SK-N-SH (cell line): ENCODE data around the gene CLASP2. TPM values are rescaled to one million over a fixed set of nuclear protein-coding genes. Genes with fewer than 3 reads are reported as not detected.
A peak's percentile ranks its signal among the peaks of the same experiment; 100 is the strongest.

Experiments
- CTCF ChIA-PET: fragments of 300-600, 350-600 bp; formaldehyde crosslinking; extraction: SDS; loops from one replicate; lab custom pipeline; 2021; lab: Yijun Ruan, JAX
- POLR2A ChIA-PET: fragments of 350-600 bp; sonication (Branson Sonifier 250); formaldehyde crosslinking; extraction: SDS; loops from one replicate; lab custom pipeline; 2020; ENCODE audit warnings: antibody characterized with exemption, inconsistent platforms; lab: Yijun Ruan, JAX
- DNase-seq: peaks from one replicate; pipeline ENCODE4 v3.0.0; 2012
- H2AFZ ChIP-seq: fragments of 200-600 bp; sonication (generic); 2 replicates; pipeline ENCODE4 v1.8.1; 2016; ENCODE audit warnings: antibody characterized with exemption, mild to moderate bottlenecking, low read depth
- H3F3A ChIP-seq: fragments of 200-600 bp; sonication (generic); replicated peaks from 2 replicates; pipeline ENCODE3; 2016; ENCODE audit warnings: antibody characterized with exemption, mild to moderate bottlenecking; ENCODE audit not compliant: insufficient read depth
- H3K27ac ChIP-seq, 2 experiments: fragments of 200-500 bp in 1 of 2; fragments of 200-600 bp in 1 of 2; sonication (Bioruptor generic) in 1 of 2; sonication (generic), shearing (Covaris generic) in 1 of 2; 2 replicates each; pipeline versions ENCODE4 v1.5.1 to v1.6.1; 2014 to 2016; ENCODE audit warnings: low read depth in 2 of 2, inconsistent platforms in 1 of 2, low read length in 1 of 2, mild to moderate bottlenecking in 1 of 2, mixed read lengths in 1 of 2
- H3K27me3 ChIP-seq: fragments of 200-600 bp; sonication (generic), shearing (Covaris generic); 2 replicates; pipeline ENCODE4 v1.6.1; 2016; ENCODE audit warnings: mixed run types; ENCODE audit not compliant: insufficient read depth
- H3K36me3 ChIP-seq, 2 experiments: fragments of 200-500 bp in 1 of 2; fragments of 200-600 bp in 1 of 2; sonication (Bioruptor generic) in 1 of 2; sonication (generic) in 1 of 2; replicated peaks in 1 of 2; 2 replicates each; pipeline versions ENCODE3 to v1.5.1; 2014 to 2016; ENCODE audit warnings: low read length in 1 of 2, mild to moderate bottlenecking in 1 of 2; ENCODE audit not compliant: insufficient read depth in 2 of 2, control insufficient read depth in 1 of 2
- H3K4me1 ChIP-seq, 2 experiments: fragments of 200-500 bp in 1 of 2; fragments of 200-600 bp in 1 of 2; sonication (Bioruptor generic) in 1 of 2; sonication (generic), shearing (Covaris generic) in 1 of 2; 2 replicates each; pipeline versions ENCODE4 v1.5.1 to v1.6.1; 2014 to 2016; ENCODE audit warnings: low read depth in 1 of 2, low read length in 1 of 2, mixed run types in 1 of 2; ENCODE audit not compliant: insufficient read depth in 2 of 2, control insufficient read depth in 1 of 2
- H3K4me2 ChIP-seq: fragments of 200-600 bp; sonication (generic), shearing (Covaris generic); 2 replicates; pipeline ENCODE4 v1.6.1; 2017; ENCODE audit warnings: mixed run types
- H3K4me3 ChIP-seq, 2 experiments: fragments of 200-500 bp in 1 of 2; fragments of 200-600 bp in 1 of 2; sonication (Bioruptor generic) in 1 of 2; sonication (generic), shearing (Covaris generic) in 1 of 2; 2 replicates each; pipeline versions ENCODE4 v1.5.1 to v1.8.1; 2014 to 2016; ENCODE audit warnings: low read depth in 2 of 2, inconsistent platforms in 1 of 2, low read length in 1 of 2, mild to moderate bottlenecking in 1 of 2, mixed read lengths in 1 of 2, moderate library complexity in 1 of 2
- H3K79me2 ChIP-seq: fragments of 200-600 bp; sonication (generic); 2 replicates; pipeline ENCODE4 v1.8.1; 2017; ENCODE audit warnings: mild to moderate bottlenecking; ENCODE audit not compliant: insufficient read depth
- H3K9ac ChIP-seq: fragments of 200-600 bp; sonication (generic); 2 replicates; pipeline ENCODE4 v1.6.1; 2017; ENCODE audit warnings: mixed run types
- H3K9me2 ChIP-seq: fragments of 200-600 bp; sonication (generic); 2 replicates; pipeline ENCODE4 v1.6.1; 2017; ENCODE audit warnings: mixed run types
- H3K9me3 ChIP-seq: fragments of 200-600 bp; sonication (generic); 2 replicates; pipeline ENCODE4 v1.6.1; 2017; ENCODE audit warnings: mixed run types, mild to moderate bottlenecking, moderate library complexity
- H4K20me1 ChIP-seq: fragments of 200-600 bp; sonication (generic); 2 replicates; pipeline ENCODE4 v1.6.1; 2017; ENCODE audit warnings: mild to moderate bottlenecking, mixed run types; ENCODE audit not compliant: insufficient read depth
- EP300 ChIP-seq, 2 experiments: IDR thresholded peaks; 2 replicates each; pipeline versions ENCODE4 v1.4.0 to v1.6.1; 2012; ENCODE audit warnings: borderline replicate concordance in 1 of 2, low read depth in 1 of 2, low read length in 1 of 2
- GABPA ChIP-seq: IDR thresholded peaks from 2 replicates; pipeline ENCODE4 v1.4.0; 2012; ENCODE audit warnings: low read depth, mild to moderate bottlenecking
- MXI1 ChIP-seq: IDR thresholded peaks from 2 replicates; pipeline ENCODE4 v1.6.1; 2012; ENCODE audit warnings: mild to moderate bottlenecking, low read depth, low read length, improper control_type of control experiment
- POLR2AphosphoS5 ChIP-seq: IDR thresholded peaks from 2 replicates; pipeline ENCODE4 v1.6.1; 2012; ENCODE audit warnings: low read depth, low read length
- RAD21 ChIP-seq: IDR thresholded peaks from 2 replicates; pipeline ENCODE4 v1.6.1; 2012; ENCODE audit warnings: mild to moderate bottlenecking, low read length
- RFX5 ChIP-seq: IDR thresholded peaks from 2 replicates; pipeline ENCODE4 v1.6.1; 2012; ENCODE audit warnings: mild to moderate bottlenecking, improper control_type of control experiment, low read length
- TAF1 ChIP-seq: IDR thresholded peaks from 2 replicates; pipeline ENCODE4 v1.6.1; 2012; ENCODE audit warnings: low read depth, mild to moderate bottlenecking, low read length, moderate library complexity, borderline replicate concordance
- TCF12 ChIP-seq: IDR thresholded peaks from 2 replicates; pipeline ENCODE4 v1.4.0; 2012
- YY1 ChIP-seq: IDR thresholded peaks from 2 replicates; pipeline ENCODE4 v1.4.0; 2012; ENCODE audit warnings: low read depth, mild to moderate bottlenecking
- WGBS: methylation state at CpG from one replicate; pipeline ENCODE4 v1.1.6; 2017; ENCODE audit warnings: low lambda C conversion rate; 5-methylcytosine and 5-hydroxymethylcytosine counted together
- polyA plus RNA-seq, 3 experiments: library from polyadenylated mRNA; depleted of rRNA; stranded (reverse); fragments of >200 nt; gene quantifications; 2 replicates each; pipeline ENCODE4 v1.2.3, GENCODE V29; 2012
- TF ChIP-seq, protein P1 (sequence below): IDR thresholded peaks from 2 replicates; pipeline ENCODE4 v1.4.0; 2012; ENCODE audit warnings: low read depth
- TF ChIP-seq, protein P2 (sequence below): IDR thresholded peaks from 2 replicates; pipeline ENCODE4 v1.6.1; 2012; ENCODE audit warnings: mild to moderate bottlenecking, low read depth, low read length, moderate library complexity

CLASP2 gene
- 13.2 and 18.8 TPM in 2 replicates for polyA plus RNA-seq (2012; rRNA removed)
- polyA plus RNA-seq (2012; cell fraction: cytosol; rRNA removed), result 15.5 and 15.6 TPM in 2 replicates
- polyA plus RNA-seq (2012; cell fraction: nucleus; rRNA removed), result 20.7 and 41.8 TPM in 2 replicates

DNA sequence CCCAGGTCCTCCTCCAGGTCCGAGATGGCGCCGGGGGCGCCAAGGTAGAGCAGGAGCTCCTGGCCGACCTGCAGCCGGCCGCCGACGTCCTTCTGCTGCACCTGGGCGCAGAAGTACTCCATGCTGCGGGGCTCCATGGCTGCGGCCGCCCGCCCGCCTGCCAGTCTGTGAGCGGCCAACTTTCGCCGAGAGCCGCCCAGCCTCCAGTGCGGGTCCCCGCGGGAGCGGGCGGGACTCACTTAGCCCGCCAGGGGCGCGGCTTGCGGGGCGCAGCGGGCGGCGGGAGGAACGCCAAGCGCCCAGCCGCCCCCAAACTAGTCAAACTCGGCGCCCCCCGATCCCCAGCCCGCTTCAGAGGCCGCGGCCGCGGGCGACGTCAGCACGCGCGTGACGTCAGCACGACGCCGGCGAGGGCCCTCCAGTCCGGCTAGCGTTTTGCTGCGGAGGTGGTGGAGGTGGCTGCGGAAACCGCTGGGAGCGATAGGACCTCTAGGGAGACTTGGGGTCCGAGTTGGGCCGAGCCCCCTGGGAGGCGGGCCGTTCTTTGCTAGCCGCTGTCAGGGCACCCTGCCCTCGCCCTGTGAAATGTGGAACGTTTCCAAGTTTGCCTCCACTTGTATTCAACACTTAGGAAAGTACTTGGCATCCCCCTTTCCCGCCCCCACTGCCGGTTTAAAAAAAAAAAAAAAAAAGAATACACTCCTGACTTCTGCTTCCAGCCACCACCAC lies at the start of gene CLASP2:
Gene CLASP2, minus strand, starts transcription at position 389 of the 729 bp plus-strand sequence. Its CDS starts 252 bp downstream, at position 137.
- Histone ChIP-seq H2AFZ (peak within 1 kb of the TSS; percentile 97), H3K27ac (peak within 1 kb of the TSS; percentile 74 to 82), H4K20me1 (no peaks in the 10 kb centered on the region), H3K79me2 (peaks cover 46% of the 10 kb centered on the region), H3F3A (peaks cover 13% of the 10 kb centered on the region), H3K36me3 (no peaks in the 10 kb centered on the region), H3K9ac (peak within 1 kb of the TSS; percentile 82), H3K4me1 (peaks cover 8 to 11% of the 10 kb centered on the region in 2 experiments; a peak in 3 of 4 replicates), H3K9me3 (no peaks in the 10 kb centered on the region), H3K4me3 (peak within 1 kb of the TSS; percentile 85 to 92), H3K9me2 (no peaks in the 10 kb centered on the region), H3K27me3 (no peaks in the 10 kb centered on the region), H3K4me2 (peak within 1 kb of the TSS; percentile 92)
- TF ChIP-seq, protein P1, sequence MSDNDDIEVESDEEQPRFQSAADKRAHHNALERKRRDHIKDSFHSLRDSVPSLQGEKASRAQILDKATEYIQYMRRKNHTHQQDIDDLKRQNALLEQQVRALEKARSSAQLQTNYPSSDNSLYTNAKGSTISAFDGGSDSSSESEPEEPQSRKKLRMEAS, result 0 out of 2 replicates have a peak, but pooled peaks have one; percentile 23
- TF ChIP-seq YY1 (peak; percentile 58; the same call in 1 of the 2 replicates), RAD21 (no peak), POLR2AphosphoS5 (peak; percentile 89), MXI1 (peak; percentile 75; the same call in 1 of the 2 replicates), GABPA (no peak), TAF1 (peak; percentile 59; the same call in 1 of the 2 replicates), EP300 (IDR thresholded peaks at IDR 0.05; ENCODE audit: borderline replicate concordance in 1 of 2, low read depth in 1 of 2, low read length in 1 of 2) (peak in 1 of 2 experiments; percentile 18; a peak in 1 of 4 replicates), RFX5 (peak; percentile 60; the same call in 1 of the 2 replicates)
- TF ChIP-seq, protein P2, sequence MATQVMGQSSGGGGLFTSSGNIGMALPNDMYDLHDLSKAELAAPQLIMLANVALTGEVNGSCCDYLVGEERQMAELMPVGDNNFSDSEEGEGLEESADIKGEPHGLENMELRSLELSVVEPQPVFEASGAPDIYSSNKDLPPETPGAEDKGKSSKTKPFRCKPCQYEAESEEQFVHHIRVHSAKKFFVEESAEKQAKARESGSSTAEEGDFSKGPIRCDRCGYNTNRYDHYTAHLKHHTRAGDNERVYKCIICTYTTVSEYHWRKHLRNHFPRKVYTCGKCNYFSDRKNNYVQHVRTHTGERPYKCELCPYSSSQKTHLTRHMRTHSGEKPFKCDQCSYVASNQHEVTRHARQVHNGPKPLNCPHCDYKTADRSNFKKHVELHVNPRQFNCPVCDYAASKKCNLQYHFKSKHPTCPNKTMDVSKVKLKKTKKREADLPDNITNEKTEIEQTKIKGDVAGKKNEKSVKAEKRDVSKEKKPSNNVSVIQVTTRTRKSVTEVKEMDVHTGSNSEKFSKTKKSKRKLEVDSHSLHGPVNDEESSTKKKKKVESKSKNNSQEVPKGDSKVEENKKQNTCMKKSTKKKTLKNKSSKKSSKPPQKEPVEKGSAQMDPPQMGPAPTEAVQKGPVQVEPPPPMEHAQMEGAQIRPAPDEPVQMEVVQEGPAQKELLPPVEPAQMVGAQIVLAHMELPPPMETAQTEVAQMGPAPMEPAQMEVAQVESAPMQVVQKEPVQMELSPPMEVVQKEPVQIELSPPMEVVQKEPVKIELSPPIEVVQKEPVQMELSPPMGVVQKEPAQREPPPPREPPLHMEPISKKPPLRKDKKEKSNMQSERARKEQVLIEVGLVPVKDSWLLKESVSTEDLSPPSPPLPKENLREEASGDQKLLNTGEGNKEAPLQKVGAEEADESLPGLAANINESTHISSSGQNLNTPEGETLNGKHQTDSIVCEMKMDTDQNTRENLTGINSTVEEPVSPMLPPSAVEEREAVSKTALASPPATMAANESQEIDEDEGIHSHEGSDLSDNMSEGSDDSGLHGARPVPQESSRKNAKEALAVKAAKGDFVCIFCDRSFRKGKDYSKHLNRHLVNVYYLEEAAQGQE, result no peak
- under 1% methylated on average over 18 of the region's 68 CpGs for WGBS
- POLR2A ChIA-PET, result interaction anchor here (1.0 kb wide), 1 partner anchor 59 kb away, joined by 3 read pairs; no protein-coding TSS in a partner anchor
- DNase-seq, result peak; percentile 92
- CTCF ChIA-PET, result interaction anchor here (0.7 to 4.0 kb wide), 11 partner anchors 59 to 279 kb away, joined by 3 to 38 read pairs (median 4); partner anchors contain the start of gene UBP1

DNA sequence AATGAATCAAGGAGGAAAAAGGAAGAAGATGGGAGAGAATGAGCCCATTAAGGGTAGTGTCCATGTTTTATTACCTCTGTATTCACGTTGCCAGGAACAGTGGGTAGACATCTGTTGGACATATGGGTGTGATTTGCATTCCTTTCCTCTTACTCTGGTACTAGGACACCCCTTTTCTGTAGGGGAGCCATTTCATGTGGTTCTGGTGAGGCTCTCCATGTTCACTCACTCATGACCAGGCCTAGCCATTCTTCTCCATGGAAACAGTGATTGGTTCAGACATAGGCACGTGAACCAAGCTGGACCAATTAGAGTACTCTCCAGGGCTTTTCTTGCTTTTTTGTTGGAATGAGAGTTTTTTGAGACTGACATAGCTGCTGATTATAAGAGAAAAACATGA lies 40.8 kb upstream of the CLASP2 start:
- H3K79me2 ChIP-seq, result no peaks in the 10 kb centered on the region
- no peak overlapping the region for H3K27ac ChIP-seq
- ChIA-PET CTCF (interaction anchor here (1.0 to 1.7 kb wide), 2 partner anchors 17 to 122 kb away, joined by 3 to 12 read pairs; no protein-coding TSS in a partner anchor), POLR2A (no interaction called here)
- no peak overlapping the region for H2AFZ ChIP-seq
- no peak overlapping the region for H3K4me2 ChIP-seq
- H3K9me2 ChIP-seq, result no peaks in the 10 kb centered on the region
- no peaks in the 10 kb centered on the region for H4K20me1 ChIP-seq
- DNase-seq, result no peak
- no peaks in the 10 kb centered on the region for H3K4me1 ChIP-seq
- H3K9ac ChIP-seq, result no peak overlapping the region
- H3K4me3 ChIP-seq, result no peak overlapping the region
- no peaks in the 10 kb centered on the region for H3F3A ChIP-seq
- 0 out of 2 replicates have a peak, but pooled peaks cover 7% of the 10 kb centered on the region for H3K9me3 ChIP-seq
- H3K27me3 ChIP-seq, result no peaks in the 10 kb centered on the region
- no peaks in the 10 kb centered on the region for H3K36me3 ChIP-seq
- peak; percentile 31; the same call in 1 of the 2 replicates for TF ChIP-seq TCF12
- no peak for TF ChIP-seq GABPA
- TF ChIP-seq, all 33 proteins: peak for 1
- WGBS, result 53% methylated on average over 2 of the region's 2 CpGs
